Tibial nerve (tissue), 4 donors: ENCODE results near the gene SH3RF3. TPM values are rescaled to one million over a fixed set of nuclear protein-coding genes. Genes with fewer than 3 reads are reported as not detected.

Experiments used
- DNase-seq, 2 donors: peaks; one replicate each; pipeline ENCODE4 v3.0.0-alpha.2; 2019; ENCODE audit warnings: low spot score in 2 of 2
- H3K27ac ChIP-seq, 4 donors: fragments of 200-600 bp; sonication (generic) in 3 of 4; one replicate each; pipeline ENCODE4 v1.5.1; 2017 to 2019; ENCODE audit warnings: mild to moderate bottlenecking in 1 of 4
- H3K27me3 ChIP-seq, 2 donors: fragments of 200-600 bp; sonication (generic) in 1 of 2; one replicate each; pipeline versions ENCODE4 v1.5.1 to v1.6.0; 2017 to 2019
- H3K36me3 ChIP-seq, 3 donors: fragments of 200-600 bp; sonication (generic); one replicate each; pipeline ENCODE4 v1.5.1; 2018 to 2019
- H3K4me1 ChIP-seq, 4 donors: fragments of 200-600 bp; sonication (generic) in 3 of 4; one replicate each; pipeline ENCODE4 v1.5.1; 2017 to 2019
- H3K4me3 ChIP-seq, 4 donors: fragments of 200-600 bp; sonication (generic) in 3 of 4; one replicate each; pipeline ENCODE4 v1.5.1; 2017 to 2019; ENCODE audit warnings: mild to moderate bottlenecking in 1 of 4, moderate library complexity in 1 of 4
- H3K9me3 ChIP-seq, 4 donors: fragments of 200-600 bp; sonication (generic) in 3 of 4; one replicate each; pipeline ENCODE4 v1.5.1; 2017 to 2019
- EP300 ChIP-seq, 2 donors: sonication (generic); formaldehyde crosslinking; IDR thresholded peaks; one replicate each; pipeline ENCODE4 v1.6.1; 2017; ENCODE audit warnings: antibody characterized with exemption in 2 of 2, mild to moderate bottlenecking in 1 of 2
- POLR2A ChIP-seq, 2 donors: fragments of 450-650 bp; IDR thresholded peaks; one replicate each; pipeline ENCODE4 v1.6.1; 2017; ENCODE audit warnings: antibody characterized with exemption in 2 of 2, mild to moderate bottlenecking in 2 of 2, moderate library complexity in 2 of 2
- WGBS, 2 donors: methylation state at CpG; one replicate each; pipeline ENCODE4 v1.1.5; 2018; 5-methylcytosine and 5-hydroxymethylcytosine counted together
- total RNA-seq, 4 donors: library from RNA; depleted of rRNA; stranded (reverse); fragments of >200 nt; gene quantifications; one replicate each; pipeline ENCODE4 v1.1.0, GENCODE V29; 2016
- TF ChIP-seq, protein P1 (sequence below), 5 experiments: fragments of 200-600 bp in 3 of 5; fragments of 450-650 bp in 2 of 5; sonication (generic) in 3 of 5; IDR thresholded peaks; one replicate each; pipeline ENCODE4 v1.5.1; 2016 to 2019; ENCODE audit warnings: antibody characterized with exemption in 5 of 5, mild to moderate bottlenecking in 3 of 5, moderate library complexity in 2 of 5

Gene SH3RF3
- total RNA-seq, 4 donors from 2014 or later, result 6.9 to 18.0 (median 11.4) TPM

DNA sequence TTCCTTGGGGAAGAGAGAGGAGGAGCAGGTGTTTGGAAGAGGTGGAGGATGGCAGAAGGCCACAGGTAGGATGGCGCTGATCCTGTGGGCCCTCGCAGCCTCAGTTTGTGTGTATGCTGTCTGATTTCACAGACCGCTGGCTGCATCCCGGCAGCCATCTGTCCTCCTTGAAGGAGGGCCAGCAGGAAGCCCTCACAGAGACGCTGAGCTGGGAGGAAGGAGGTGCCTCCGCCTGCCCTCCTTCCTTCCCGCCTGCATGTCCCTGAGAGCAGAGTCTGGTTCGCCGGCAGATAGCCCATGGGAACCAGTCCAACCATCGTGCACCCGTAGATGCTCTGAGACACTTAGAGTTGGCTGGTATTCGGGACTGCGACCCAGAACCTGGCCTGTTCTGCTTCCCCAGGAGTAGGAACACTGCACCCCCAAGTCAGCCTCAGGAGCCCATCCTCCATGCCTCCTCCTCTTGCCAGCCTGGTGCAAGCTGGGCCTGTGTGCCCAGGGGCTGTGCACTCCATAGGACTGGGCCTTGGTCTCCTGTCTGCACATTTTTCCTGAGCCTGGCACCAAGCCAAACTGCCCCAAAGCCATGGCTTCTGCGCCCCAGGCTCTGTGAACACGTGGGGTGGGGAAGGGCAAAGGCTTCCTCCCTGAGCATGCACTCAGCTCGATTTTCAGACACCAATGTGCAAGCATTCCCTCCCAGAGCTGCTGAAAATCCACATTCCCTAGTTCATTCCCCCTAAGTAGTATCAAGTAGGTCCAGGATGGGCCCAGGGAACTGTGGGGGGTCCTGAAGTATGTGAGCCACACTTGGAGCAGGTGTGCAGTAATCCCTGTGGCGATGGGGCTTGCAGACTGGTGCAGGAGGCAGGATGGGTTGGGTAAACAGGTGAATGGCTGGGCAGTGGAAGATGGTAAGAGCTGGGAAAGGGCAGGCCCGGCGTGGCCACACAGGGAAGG lies 369.2 kb downstream of the SH3RF3 start:
- no peaks in the 10 kb centered on the region for H3K27me3 ChIP-seq
- peaks cover 0 to 8% (median 0%) of the 10 kb centered on the region in 3 donors for H3K36me3 ChIP-seq
- H3K27ac ChIP-seq, result no peak overlapping the region
- H3K4me1 ChIP-seq, result no peaks in the 10 kb centered on the region
- TF ChIP-seq, protein P1, sequence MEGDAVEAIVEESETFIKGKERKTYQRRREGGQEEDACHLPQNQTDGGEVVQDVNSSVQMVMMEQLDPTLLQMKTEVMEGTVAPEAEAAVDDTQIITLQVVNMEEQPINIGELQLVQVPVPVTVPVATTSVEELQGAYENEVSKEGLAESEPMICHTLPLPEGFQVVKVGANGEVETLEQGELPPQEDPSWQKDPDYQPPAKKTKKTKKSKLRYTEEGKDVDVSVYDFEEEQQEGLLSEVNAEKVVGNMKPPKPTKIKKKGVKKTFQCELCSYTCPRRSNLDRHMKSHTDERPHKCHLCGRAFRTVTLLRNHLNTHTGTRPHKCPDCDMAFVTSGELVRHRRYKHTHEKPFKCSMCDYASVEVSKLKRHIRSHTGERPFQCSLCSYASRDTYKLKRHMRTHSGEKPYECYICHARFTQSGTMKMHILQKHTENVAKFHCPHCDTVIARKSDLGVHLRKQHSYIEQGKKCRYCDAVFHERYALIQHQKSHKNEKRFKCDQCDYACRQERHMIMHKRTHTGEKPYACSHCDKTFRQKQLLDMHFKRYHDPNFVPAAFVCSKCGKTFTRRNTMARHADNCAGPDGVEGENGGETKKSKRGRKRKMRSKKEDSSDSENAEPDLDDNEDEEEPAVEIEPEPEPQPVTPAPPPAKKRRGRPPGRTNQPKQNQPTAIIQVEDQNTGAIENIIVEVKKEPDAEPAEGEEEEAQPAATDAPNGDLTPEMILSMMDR (IDR thresholded peaks at IDR 0.05), result no peak
- TF ChIP-seq POLR2A (IDR thresholded peaks at IDR 0.05) (no peak), EP300 (IDR thresholded peaks at IDR 0.05) (no peak)
- H3K9me3 ChIP-seq, result no peaks in the 10 kb centered on the region
- no peak for DNase-seq
- WGBS, 2 donors, result 60 to 62% methylated on average over 11 to 19 of the region's 19 CpGs
- H3K4me3 ChIP-seq, result no peak overlapping the region

DNA sequence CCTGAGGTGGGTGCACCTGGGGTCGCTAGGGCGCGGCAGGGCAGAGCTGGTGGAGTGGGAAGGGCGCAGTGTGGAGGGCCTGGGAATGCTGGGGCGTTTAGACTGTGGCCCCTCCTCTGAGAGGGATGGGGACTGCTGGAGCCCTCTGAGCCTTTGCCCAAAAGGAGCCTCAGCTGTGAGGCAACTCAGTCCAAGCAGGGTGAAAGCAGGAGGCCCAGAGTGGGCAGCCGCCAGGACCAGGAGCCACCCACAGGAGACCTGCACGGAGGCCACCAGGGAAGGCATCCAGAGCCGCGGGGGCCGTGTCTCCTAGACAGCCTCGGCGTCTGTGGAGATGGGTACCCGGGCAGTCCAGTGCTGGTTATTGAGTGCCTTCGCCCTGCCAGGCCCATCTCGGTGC lies 369.9 kb downstream of the SH3RF3 start:
- no peaks in the 10 kb centered on the region for H3K4me1 ChIP-seq
- 83 to 91% methylated on average over 12 to 15 of the region's 15 CpGs for WGBS, 2 donors
- H3K36me3 ChIP-seq, result peaks cover 0 to 13% (median 0%) of the 10 kb centered on the region in 3 donors
- DNase-seq, result no peak
- H3K27me3 ChIP-seq, result no peaks in the 10 kb centered on the region
- H3K27ac ChIP-seq, result no peak overlapping the region
- H3K9me3 ChIP-seq, result no peaks in the 10 kb centered on the region
- TF ChIP-seq POLR2A (IDR thresholded peaks at IDR 0.05) (no peak), EP300 (IDR thresholded peaks at IDR 0.05) (no peak)
- TF ChIP-seq, protein P1 (IDR thresholded peaks at IDR 0.05), result no peak
- no peak overlapping the region for H3K4me3 ChIP-seq

DNA sequence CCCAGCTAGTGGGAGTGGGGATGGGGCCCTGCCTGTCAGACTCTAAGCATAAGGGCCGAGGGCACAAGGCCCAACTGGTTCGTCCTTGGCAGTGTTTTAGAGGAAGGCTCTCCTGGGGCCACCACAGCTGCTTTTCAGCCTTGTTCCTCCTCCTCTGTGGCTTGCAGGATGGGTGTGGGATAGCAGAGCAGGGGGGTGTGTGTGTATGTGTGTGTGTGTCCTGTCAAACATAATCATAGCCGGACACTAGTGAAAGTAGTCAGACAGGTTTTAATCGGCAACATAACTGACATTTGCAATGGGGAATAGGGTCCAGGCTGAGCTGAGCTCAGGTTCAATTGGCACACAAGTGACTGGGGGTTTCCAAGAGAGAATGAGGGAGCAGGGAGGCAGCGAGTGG lies 370.6 kb downstream of the SH3RF3 start:
- Histone ChIP-seq H3K4me1 (no peaks in the 10 kb centered on the region), H3K27me3 (no peaks in the 10 kb centered on the region), H3K27ac (no peak overlapping the region), H3K9me3 (no peaks in the 10 kb centered on the region), H3K36me3 (peaks cover 0 to 13% (median 0%) of the 10 kb centered on the region in 3 donors), H3K4me3 (no peak overlapping the region)
- TF ChIP-seq, protein P1 (IDR thresholded peaks at IDR 0.05), result no peak
- TF ChIP-seq POLR2A (IDR thresholded peaks at IDR 0.05), result no peak
- TF ChIP-seq EP300 (IDR thresholded peaks at IDR 0.05), result no peak
- WGBS, 2 donors, result 65 to 73% methylated on average over 3 to 5 of the region's 5 CpGs
- no peak for DNase-seq

DNA sequence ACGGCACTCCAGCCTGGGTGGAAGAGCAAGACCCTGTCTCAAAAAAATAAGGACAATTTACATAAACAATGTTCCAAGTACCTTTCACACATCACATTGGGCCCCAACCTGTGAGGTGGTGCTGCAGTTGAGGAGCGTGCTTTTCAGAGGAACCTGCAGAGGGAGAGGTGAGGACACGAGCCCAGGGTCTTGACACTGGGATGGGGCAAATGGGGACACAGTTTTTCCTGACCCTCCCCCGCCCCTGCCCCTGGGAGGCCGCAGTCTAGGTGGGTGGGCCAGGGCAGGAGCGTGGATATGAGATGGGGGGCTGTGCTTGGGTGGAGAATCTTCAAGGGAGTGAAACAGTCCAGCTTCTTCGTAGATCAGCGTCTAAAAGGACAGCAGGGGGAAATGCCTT lies 371.9 kb downstream of the SH3RF3 start:
- H3K27ac ChIP-seq, result no peak overlapping the region
- no peak for DNase-seq
- no peaks in the 10 kb centered on the region for H3K27me3 ChIP-seq
- H3K9me3 ChIP-seq, result peaks cover 0 to 5% (median 0%) of the 10 kb centered on the region in 4 donors
- 88 to 92% methylated on average over 8 of the region's 8 CpGs for WGBS, 2 donors
- peaks cover 0 to 13% (median 0%) of the 10 kb centered on the region in 3 donors for H3K36me3 ChIP-seq
- H3K4me1 ChIP-seq, result no peaks in the 10 kb centered on the region
- H3K4me3 ChIP-seq, result no peak overlapping the region
- TF ChIP-seq, protein P1 (IDR thresholded peaks at IDR 0.05), result no peak
- TF ChIP-seq POLR2A (IDR thresholded peaks at IDR 0.05) (no peak), EP300 (IDR thresholded peaks at IDR 0.05) (no peak)

DNA sequence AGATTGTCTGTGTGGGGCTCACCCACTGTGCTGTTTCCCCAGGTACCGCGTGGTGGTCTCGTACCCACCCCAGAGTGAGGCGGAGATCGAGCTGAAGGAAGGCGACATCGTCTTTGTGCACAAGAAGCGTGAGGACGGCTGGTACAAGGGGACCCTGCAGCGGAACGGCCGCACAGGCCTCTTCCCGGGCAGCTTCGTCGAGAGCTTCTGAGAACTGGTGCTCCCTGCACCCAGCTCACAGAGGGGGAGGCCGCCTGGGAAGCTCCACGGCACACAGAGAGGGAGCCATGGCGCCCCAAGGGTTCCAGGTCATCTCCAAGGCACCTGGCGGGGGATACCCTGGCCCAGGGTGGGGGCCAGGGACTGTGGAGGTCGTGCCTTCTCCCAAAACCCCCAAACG lies 372.5 kb downstream of the SH3RF3 start:
- no peak overlapping the region for H3K27ac ChIP-seq
- H3K4me3 ChIP-seq, result no peak overlapping the region
- no peak for DNase-seq
- TF ChIP-seq EP300 (IDR thresholded peaks at IDR 0.05) (no peak), POLR2A (IDR thresholded peaks at IDR 0.05) (no peak)
- TF ChIP-seq, protein P1 (IDR thresholded peaks at IDR 0.05), result no peak
- WGBS, 2 donors, result 93 to 94% methylated on average over 18 to 21 of the region's 21 CpGs
- H3K36me3 ChIP-seq, result peaks cover 0 to 13% (median 0%) of the 10 kb centered on the region in 3 donors
- peaks cover 0 to 9% (median 0%) of the 10 kb centered on the region in 4 donors for H3K9me3 ChIP-seq
- H3K4me1 ChIP-seq, result no peaks in the 10 kb centered on the region
- no peaks in the 10 kb centered on the region for H3K27me3 ChIP-seq
